ENCODE results near the gene MLLT6. TPM values are rescaled to one million over a fixed set of nuclear protein-coding genes. Genes with fewer than 3 reads are reported as not detected.
A peak's percentile ranks its signal among the peaks of the same experiment; 100 is the strongest.

Gene MLLT6
- total and polyA plus RNA-seq, 2 of the 13 experiments (the other 11 are each of a cell fraction or from before 2014, with no cell fraction given), result 50.7 to 69.5 TPM

DNA sequence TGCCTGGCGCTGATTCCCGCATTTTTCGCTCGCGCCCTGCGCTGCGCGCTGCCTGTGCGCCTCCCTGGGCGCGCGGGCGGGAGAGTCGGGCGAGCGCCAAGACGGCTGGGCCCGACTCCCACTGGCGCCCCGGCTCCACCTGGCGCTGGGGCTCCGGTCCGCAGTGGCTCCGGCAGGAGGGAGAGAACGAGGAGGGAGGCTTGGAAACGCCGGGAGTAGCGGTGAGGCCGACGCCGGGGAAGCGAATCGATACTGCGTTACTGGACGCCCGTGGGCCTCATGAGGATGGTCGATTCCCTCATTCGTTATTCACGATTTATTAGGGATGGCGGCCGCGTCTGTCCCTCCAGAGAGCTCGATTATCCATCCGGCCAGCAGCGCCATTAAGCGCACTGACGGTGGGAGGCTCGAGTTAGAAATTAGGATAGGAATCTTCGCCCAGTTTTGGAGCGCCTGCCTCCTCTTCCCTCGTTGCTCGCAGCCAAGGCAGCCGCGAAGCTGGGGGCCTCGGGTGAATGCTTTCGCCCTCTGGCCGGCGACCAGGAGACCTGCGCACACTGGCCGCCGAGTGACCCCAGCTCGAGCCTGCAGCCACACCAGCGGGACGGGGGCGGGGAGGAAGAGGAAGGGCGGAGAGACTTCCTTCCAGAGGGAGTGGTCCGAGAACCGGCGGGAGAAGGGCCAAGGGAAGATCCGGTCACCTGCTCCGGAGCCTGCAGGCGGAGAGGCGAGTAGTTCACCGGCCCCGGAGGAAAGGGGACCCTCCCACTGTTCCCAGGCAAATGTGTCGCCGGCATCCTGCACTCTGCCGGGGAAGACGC, 44.4 kb downstream of the MLLT6 start (continued):
- TF ChIP-seq ZBTB40 (IDR thresholded peaks at IDR 0.05), result no peak
- peak; percentile 22 for TF ChIP-seq ZBTB40 (CRISPR knock-in tag; IDR thresholded peaks at IDR 0.05)
- TF ChIP-seq ZNF589 (CRISPR knock-in tag; conservative IDR thresholded peaks at IDR 0.05), result peak; percentile 84; the same call in 1 of the 2 replicates
- no peak for TF ChIP-seq ZNF619 (CRISPR knock-in tag; IDR thresholded peaks at IDR 0.05)
- no peak; the same call in 1 of the 2 replicates for TF ChIP-seq ZNF678 (CRISPR knock-in tag; IDR thresholded peaks at IDR 0.05)
- peak; percentile 58; the same call in 1 of the 2 replicates for TF ChIP-seq RFXAP (CRISPR knock-in tag; IDR thresholded peaks at IDR 0.05; ENCODE audit: borderline replicate concordance)
- no peak for TF ChIP-seq ZNF607 (CRISPR knock-in tag; IDR thresholded peaks at IDR 0.05; ENCODE audit: borderline replicate concordance)
- TF ChIP-seq RBFOX2 (IDR thresholded peaks at IDR 0.05; ENCODE audit: low read depth, low read length), result peak; percentile 90
- TF ChIP-seq EHMT2 (IDR thresholded peaks at IDR 0.05; ENCODE audit: borderline replicate concordance, low read depth, low read length), result no peak
- TF ChIP-seq PCBP1 (IDR thresholded peaks at IDR 0.05; ENCODE audit: borderline replicate concordance, low read depth, low read length), result 0 out of 2 replicates have a peak, but pooled peaks have one; percentile 77
- TF ChIP-seq KDM5B (CRISPR knock-in tag; IDR thresholded peaks at IDR 0.05; ENCODE audit: borderline replicate concordance), result peak; percentile 72; the same call in 1 of the 2 replicates
- TF ChIP-seq CC2D1A (CRISPR knock-in tag; IDR thresholded peaks at IDR 0.05), result peak; percentile 18; the same call in 1 of the 2 replicates
- TF ChIP-seq ARID2 (CRISPR knock-in tag; IDR thresholded peaks at IDR 0.05; ENCODE audit: borderline replicate concordance), result peak; percentile 76
- TF ChIP-seq ZNF563 (CRISPR knock-in tag; IDR thresholded peaks at IDR 0.05), result peak; percentile 56; the same call in 1 of the 2 replicates
- TF ChIP-seq MTF1 (CRISPR knock-in tag; IDR thresholded peaks at IDR 0.05), result peak; percentile 25; the same call in 1 of the 2 replicates
- TF ChIP-seq DRAP1 (CRISPR knock-in tag; IDR thresholded peaks at IDR 0.05), result peak; percentile 91
- TF ChIP-seq ZBTB39 (CRISPR knock-in tag; IDR thresholded peaks at IDR 0.05), result no peak

All from HepG2 (cell line).